Measurements from ENCODE around the gene NLRP9. TPM values are rescaled to one million over a fixed set of nuclear protein-coding genes. Genes with fewer than 3 reads are reported as not detected.
A peak's percentile ranks its signal among the peaks of the same experiment; 100 is the strongest.

The NLRP9 gene
- total RNA-seq, 1 experiment from 2014 or later = not detected

- DNase-seq (ENCODE audit: low read depth) = no peak
These were observed 50.7 kb downstream of the NLRP9 start for GRCh38 chr19:55687281-55688201.

- no peak for DNase-seq (ENCODE audit: low read depth)
These were observed 51.7 kb downstream of the NLRP9 start for GRCh38 chr19:55686311-55687050.

GRCh38 chr19:55685776-55686175 is 52.4 kb downstream of the NLRP9 start:
- no peak for DNase-seq (ENCODE audit: low read depth)

GRCh38 chr19:55684946-55685681 is 53.1 kb downstream of the NLRP9 start:
- DNase-seq (ENCODE audit: low read depth) = no peak

GRCh38 chr19:55683449-55684261 is 54.5 kb downstream of the NLRP9 start:
- DNase-seq (ENCODE audit: low read depth) = no peak

- no peak for DNase-seq (ENCODE audit: low read depth)
These were observed 56.8 kb downstream of the NLRP9 start for GRCh38 chr19:55681131-55682092.

GRCh38 chr19:55680339-55681130 is 57.7 kb downstream of the NLRP9 start:
- no peak for DNase-seq (ENCODE audit: low read depth)

- DNase-seq (ENCODE audit: low read depth) = no peak
These were observed 58.6 kb downstream of the NLRP9 start for GRCh38 chr19:55679343-55680257.

- DNase-seq (ENCODE audit: low read depth) = no peak
These were observed 60.0 kb downstream of the NLRP9 start for GRCh38 chr19:55678121-55678671.

- DNase-seq (ENCODE audit: low read depth) = no peak
These were observed 60.6 kb downstream of the NLRP9 start for GRCh38 chr19:55677572-55678028.

GRCh38 chr19:55676889-55677505 is 61.2 kb downstream of the NLRP9 start:
- no peak for DNase-seq (ENCODE audit: low read depth)

GRCh38 chr19:55676383-55676782 is 61.8 kb downstream of the NLRP9 start:
- DNase-seq (ENCODE audit: low read depth) = peak; percentile 23

GRCh38 chr19:55675661-55676354 is 62.4 kb downstream of the NLRP9 start:
- DNase-seq (ENCODE audit: low read depth) = no peak

- DNase-seq (ENCODE audit: low read depth) = peak; percentile 97
These were observed 63.2 kb downstream of the NLRP9 start, which contains the start of gene EPN1 for GRCh38 chr19:55674841-55675660. TSS of gene EPN1 (plus strand) at chr19:55675226. CDS start at chr19:55678628, 3,402 bp downstream.

- no peak for DNase-seq (ENCODE audit: low read depth)
These were observed 63.8 kb downstream of the NLRP9 start for GRCh38 chr19:55674459-55674840.

GRCh38 chr19:55673889-55674288 is 64.3 kb downstream of the NLRP9 start:
- no peak for DNase-seq (ENCODE audit: low read depth)

All from RPMI7951 (cell line).